ENCODE results near the gene GRM5. TPM values are rescaled to one million over a fixed set of nuclear protein-coding genes. Genes with fewer than 3 reads are reported as not detected.
"Not testable (repeated sequence)": the region's sequence is repeated elsewhere in the genome, so short reads cannot be mapped to it uniquely, and the experiment has no call there.

The GRM5 gene
- total RNA-seq, 1 donor from 2014 or later: not detected

DNA sequence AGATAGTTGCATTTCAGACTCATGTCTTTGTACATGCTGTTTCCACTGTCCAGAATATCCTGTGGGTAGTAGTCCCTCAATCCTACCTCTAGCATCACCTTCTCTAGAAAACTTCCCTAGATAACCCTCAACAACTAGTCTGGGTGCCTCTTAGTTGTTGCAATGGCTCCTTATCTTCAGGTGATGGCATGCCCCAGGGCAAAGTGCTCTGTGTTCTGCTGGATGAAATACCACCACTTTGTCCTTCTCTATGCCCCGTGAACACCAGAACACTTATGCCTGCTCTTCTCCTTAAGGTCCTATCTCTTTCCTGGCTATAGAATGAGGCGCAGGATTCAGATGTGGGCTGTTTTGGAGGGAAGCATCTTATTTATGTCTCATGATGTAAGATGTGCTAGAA, 569.9 kb downstream of the GRM5 start:
- DNase-seq (ENCODE audit: low spot score): no peak

- DNase-seq (ENCODE audit: low spot score): no peak
Measured at GRCh38 chr11:88494848-88495247, 570.9 kb downstream of the GRM5 start.

DNA sequence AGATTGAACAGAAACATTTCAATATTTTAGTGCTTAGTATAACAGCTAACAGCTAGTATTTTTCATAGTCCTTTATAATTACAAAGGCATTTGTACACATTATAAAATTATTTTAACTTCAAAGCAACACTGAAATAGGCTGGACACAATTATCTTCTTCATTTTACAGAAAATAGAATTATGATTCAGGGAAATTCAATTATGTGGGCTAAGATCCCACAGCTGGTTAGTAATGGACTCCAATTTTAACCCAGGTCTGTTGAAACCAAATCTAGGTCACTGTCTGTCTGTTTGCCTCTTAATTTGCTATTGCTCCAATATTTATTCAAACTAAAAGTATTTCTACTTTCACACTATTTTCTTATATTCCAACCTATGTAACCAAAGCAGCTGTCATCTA, 574.1 kb downstream of the GRM5 start:
- DNase-seq (ENCODE audit: low spot score): no peak

DNA sequence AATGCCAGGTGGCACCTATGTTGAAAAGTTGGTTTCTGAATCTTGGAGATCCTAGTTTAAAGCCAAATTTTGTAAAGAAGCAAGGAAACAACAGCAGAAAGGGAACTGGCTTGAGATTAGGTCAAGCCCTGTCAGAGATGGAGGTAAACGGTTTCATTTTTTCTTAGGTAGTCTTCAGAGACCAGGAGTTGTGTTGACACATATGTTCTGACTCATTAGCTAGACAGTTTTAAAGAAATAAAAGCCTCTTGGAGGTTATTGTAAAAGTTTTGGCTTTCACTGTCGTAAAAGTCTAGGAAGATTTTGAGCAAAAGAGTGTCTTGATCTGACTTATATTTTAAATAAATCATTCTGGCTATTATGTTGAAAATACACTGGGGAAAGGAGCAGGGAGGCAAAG, 576.8 kb downstream of the GRM5 start:
- no peak for DNase-seq (ENCODE audit: low spot score)

- DNase-seq (ENCODE audit: low spot score): no peak
Measured at GRCh38 chr11:88487646-88488045, 578.1 kb downstream of the GRM5 start.

GRCh38 chr11:88484873-88485621, 580.7 kb downstream of the GRM5 start:
- DNase-seq (ENCODE audit: low spot score): no peak

DNA sequence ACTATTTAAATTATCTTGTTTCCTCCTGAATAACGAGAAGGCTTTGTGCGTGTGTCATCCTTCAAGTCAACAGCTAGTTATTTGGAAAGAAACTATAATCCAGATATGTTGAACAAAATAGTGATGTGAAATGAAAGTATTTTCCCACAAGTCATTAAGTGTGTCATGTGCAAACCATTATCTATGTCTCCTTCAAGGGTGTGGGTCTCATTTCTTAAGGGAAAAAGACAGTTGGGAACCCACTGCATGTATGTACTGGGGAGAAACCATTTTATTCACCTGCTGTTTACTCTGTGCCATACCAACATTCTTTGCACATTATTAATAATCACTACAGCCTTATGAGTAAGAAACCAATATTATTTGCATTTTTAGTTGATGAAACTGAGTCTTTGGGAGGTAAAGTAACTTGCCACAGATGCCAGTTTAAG, 582.9 kb downstream of the GRM5 start:
- DNase-seq (ENCODE audit: low spot score): no peak

DNA sequence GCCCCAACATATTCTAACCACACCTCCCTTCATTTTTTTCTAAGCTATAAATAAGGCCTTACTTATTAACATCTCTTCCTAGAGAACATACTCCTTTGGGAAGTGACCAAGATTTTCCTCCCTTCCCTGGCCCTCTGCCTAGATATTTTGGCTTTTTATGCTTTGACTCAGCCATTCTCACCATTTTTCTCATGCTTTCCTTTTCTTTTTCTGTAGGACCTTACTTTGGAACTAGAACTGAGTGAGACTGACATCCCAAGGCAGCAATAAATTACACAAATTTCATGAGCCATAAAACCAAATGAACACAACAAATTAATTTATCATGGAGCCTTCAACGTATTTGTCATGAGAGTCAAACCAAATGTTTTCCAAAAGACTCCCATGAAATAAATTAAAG, 585.6 kb downstream of the GRM5 start:
- DNase-seq (ENCODE audit: low spot score): no peak

- no peak for DNase-seq (ENCODE audit: low spot score)
Measured at GRCh38 chr11:88478136-88478815, 587.5 kb downstream of the GRM5 start.

DNA sequence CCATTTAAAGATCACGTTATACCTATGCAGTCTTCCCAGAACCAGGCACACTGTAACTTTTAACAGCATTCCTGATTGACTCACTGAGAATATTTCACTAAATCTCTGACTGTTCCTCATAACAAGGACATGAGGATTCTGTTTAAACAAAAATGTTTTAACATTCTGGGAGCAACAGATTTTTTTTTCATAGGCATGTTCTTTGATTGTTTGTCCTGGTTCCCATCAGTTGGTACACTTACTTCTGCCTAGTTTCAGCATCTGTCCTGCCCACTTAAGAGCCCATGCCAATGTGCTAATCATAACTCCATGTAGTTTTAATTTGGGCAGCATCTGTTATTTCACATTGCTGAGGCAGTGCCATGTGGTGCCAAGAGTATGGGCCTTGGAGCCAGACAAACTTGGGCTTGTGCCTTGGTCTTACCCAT, 589.8 kb downstream of the GRM5 start:
- no peak for DNase-seq (ENCODE audit: low spot score)

DNA sequence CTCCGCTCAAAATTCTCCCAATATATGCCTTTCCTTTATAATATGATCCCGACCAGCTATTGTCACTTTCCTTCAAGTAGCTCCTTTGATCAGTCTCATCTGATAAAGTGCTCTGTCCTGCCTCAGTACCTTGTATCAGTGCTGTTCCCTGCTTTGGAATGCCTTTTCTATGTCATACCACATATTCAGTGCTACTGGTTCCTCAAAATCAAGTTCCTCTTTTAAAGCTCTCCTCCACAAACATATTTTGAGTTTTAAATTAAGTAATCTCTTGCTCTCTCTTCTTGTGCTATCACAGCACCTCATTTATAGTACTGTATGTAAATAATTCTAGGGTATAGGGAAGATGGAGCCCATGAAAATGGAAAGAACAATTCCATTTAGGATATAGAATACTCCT, 591.1 kb downstream of the GRM5 start:
- DNase-seq (ENCODE audit: low spot score): no peak

GRCh38 chr11:88469561-88470225, 596.1 kb downstream of the GRM5 start:
- no peak for DNase-seq (ENCODE audit: low spot score)

- no peak for DNase-seq (ENCODE audit: low spot score)
Measured at GRCh38 chr11:88464528-88464927, 601.3 kb downstream of the GRM5 start.

- DNase-seq (ENCODE audit: low spot score): not testable (repeated sequence)
Measured at GRCh38 chr11:88463301-88463700, 602.5 kb downstream of the GRM5 start.

DNA sequence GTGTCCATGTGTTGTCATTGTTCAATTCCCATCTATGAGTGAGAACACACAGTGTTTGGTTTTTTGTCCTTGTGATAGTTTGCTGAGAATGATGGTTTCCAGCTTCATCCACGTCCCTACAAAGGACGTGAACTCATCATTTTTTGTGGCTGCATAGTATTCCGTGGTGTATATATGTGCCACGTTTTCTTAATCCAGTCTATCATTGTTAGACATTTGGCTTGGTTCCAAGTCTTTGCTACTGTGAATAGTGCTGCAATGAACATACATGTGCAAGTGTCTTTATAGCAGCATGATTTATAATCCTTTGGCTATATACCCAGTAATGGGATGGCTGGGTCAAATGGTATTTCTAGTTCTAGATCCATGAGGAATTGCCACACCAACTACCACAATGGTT, 607.7 kb downstream of the GRM5 start:
- DNase-seq (ENCODE audit: low spot score): not testable (repeated sequence)

GRCh38 chr11:88455974-88456373, 609.8 kb downstream of the GRM5 start:
- no peak for DNase-seq (ENCODE audit: low spot score)

- DNase-seq (ENCODE audit: low spot score): no peak
Measured at GRCh38 chr11:88454881-88455280, 610.9 kb downstream of the GRM5 start.

Other genes starting within 250 kb of the GRM5 start
- gene TYR, start 111.9 kb upstream of the GRM5 start, total RNA-seq: not detected